HG03196 (cell line): ENCODE data around the gene HGS.

Experiments
- ATAC-seq: cut with Tn5 transposase; IDR thresholded peaks from one replicate; pipeline ENCODE4 v1.9.1; 2021; ENCODE audit not compliant: unreplicated experiment

HGS gene

GRCh38 chr17:81683584-81684441, at the start of gene HGS, which contains the start of gene ARL16:
TSS of gene HGS (plus strand) at chr17:81684011. CDS start at chr17:81684067, 56 bp downstream.
TSS of gene ARL16 (minus strand) at chr17:81683797. CDS start at chr17:81683753, 44 bp downstream.
- ATAC-seq: peak; percentile 88

- ATAC-seq: no peak
Measured at GRCh38 chr17:81635431-81635830, 48.4 kb upstream of the HGS start.

GRCh38 chr17:81635973-81636504, 47.8 kb upstream of the HGS start:
- peak; percentile 8 for ATAC-seq

GRCh38 chr17:81636505-81637288, 47.1 kb upstream of the HGS start, which contains the start of the genes NPLOC4 and TSPAN10:
TSS of gene NPLOC4 (minus strand) at chr17:81637112. CDS start at chr17:81636930, 182 bp downstream.
TSS of gene TSPAN10 (plus strand) at chr17:81637196. CDS start at chr17:81642413, 5,217 bp downstream.
- ATAC-seq: peak; percentile 92

- no peak for ATAC-seq
Measured at GRCh38 chr17:81638683-81639082, 45.1 kb upstream of the HGS start.

- no peak for ATAC-seq
Measured at GRCh38 chr17:81640011-81640410, 43.8 kb upstream of the HGS start.

- no peak for ATAC-seq
Measured at GRCh38 chr17:81641825-81642489, 41.9 kb upstream of the HGS start.

GRCh38 chr17:81644496-81644895, 39.3 kb upstream of the HGS start:
- ATAC-seq: no peak

GRCh38 chr17:81644976-81645952, 38.5 kb upstream of the HGS start:
- no peak for ATAC-seq

GRCh38 chr17:81646869-81647600, 36.8 kb upstream of the HGS start:
- ATAC-seq: no peak

GRCh38 chr17:81647640-81648012, 36.2 kb upstream of the HGS start:
- no peak for ATAC-seq

GRCh38 chr17:81648013-81648706, 35.7 kb upstream of the HGS start:
- no peak for ATAC-seq

GRCh38 chr17:81648707-81649085, 35.1 kb upstream of the HGS start:
- no peak for ATAC-seq

- no peak for ATAC-seq
Measured at GRCh38 chr17:81650951-81651350, 32.9 kb upstream of the HGS start.

- no peak for ATAC-seq
Measured at GRCh38 chr17:81651692-81652091, 32.1 kb upstream of the HGS start.

GRCh38 chr17:81652906-81653771, 30.7 kb upstream of the HGS start:
- ATAC-seq: no peak

GRCh38 chr17:81655378-81656117, 28.3 kb upstream of the HGS start:
- no peak for ATAC-seq
